HS-27A (cell line): Measurements from ENCODE around the gene MAGEA2B.
"Not testable (repeated sequence)": the region's sequence is repeated elsewhere in the genome, so short reads cannot be mapped to it uniquely, and the experiment has no call there.

Source experiments
- DNase-seq: peaks from one replicate; pipeline ENCODE4 v3.0.0-alpha.2; 2012; ENCODE audit warnings: low read depth, missing footprints

Gene MAGEA2B

GRCh38 chrX:152758918-152759317 lies 44.5 kb downstream of the MAGEA2B start, which contains the start of gene CSAG3:
TSS of gene CSAG3 (plus strand) at chrX:152759218.
- DNase-seq: not testable (repeated sequence)

- DNase-seq: not testable (repeated sequence)
These were observed 45.1 kb downstream of the MAGEA2B start for GRCh38 chrX:152759544-152759943.

GRCh38 chrX:152761582-152761981 lies 47.2 kb downstream of the MAGEA2B start:
- not testable (repeated sequence) for DNase-seq

GRCh38 chrX:152766562-152766961 lies 52.1 kb downstream of the MAGEA2B start:
- not testable (repeated sequence) for DNase-seq
